Endodermal cell (in vitro differentiated cells): ENCODE data around the gene EP300. TPM values are rescaled to one million over a fixed set of nuclear protein-coding genes. Genes with fewer than 3 reads are reported as not detected.

Experiments used
- DNase-seq: peaks from one replicate; pipeline ENCODE4 v3.0.0-alpha.2; 2017
- H3K27ac ChIP-seq: 2 replicates; pipeline ENCODE4 v1.5.1; 2013; ENCODE audit warnings: mild to moderate bottlenecking, low read depth, low read length, moderate library complexity
- H3K27me3 ChIP-seq: 2 replicates; pipeline ENCODE4 v1.6.1; 2013; ENCODE audit warnings: mild to moderate bottlenecking, low read length, moderate library complexity; ENCODE audit not compliant: insufficient read depth, control insufficient read depth, poor library complexity, severe bottlenecking
- H3K36me3 ChIP-seq: 2 replicates; pipeline ENCODE4 v1.7.0; 2013; ENCODE audit warnings: mild to moderate bottlenecking, low read length, moderate library complexity; ENCODE audit not compliant: control insufficient read depth, insufficient read depth
- H3K4me1 ChIP-seq: one replicate; pipeline ENCODE4 v1.7.0; 2013; ENCODE audit warnings: low read length; ENCODE audit not compliant: control insufficient read depth, insufficient read depth
- H3K4me3 ChIP-seq: 2 replicates; pipeline ENCODE4 v1.5.1; 2013; ENCODE audit warnings: mild to moderate bottlenecking, low read length, moderate library complexity
- H3K9ac ChIP-seq: 2 replicates; pipeline ENCODE4 v1.6.1; 2013; ENCODE audit warnings: mild to moderate bottlenecking, low read length, moderate library complexity; ENCODE audit not compliant: poor library complexity, severe bottlenecking; ENCODE audit errors: extremely low read depth
- H3K9me3 ChIP-seq: 2 replicates; pipeline ENCODE4 v1.6.1; 2013; ENCODE audit warnings: mild to moderate bottlenecking, low read length, moderate library complexity; ENCODE audit not compliant: control insufficient read depth
- H3K27ac Mint-ChIP-seq: 2 replicates; pipeline ENCODE4 v1.8.0; 2020; ENCODE audit warnings: mixed read lengths
- H3K27me3 Mint-ChIP-seq: 2 replicates; pipeline ENCODE4 v1.8.0; 2021; ENCODE audit warnings: mild to moderate bottlenecking, mixed read lengths; ENCODE audit not compliant: insufficient read depth
- H3K36me3 Mint-ChIP-seq: 2 replicates; pipeline ENCODE4 v1.8.0; 2020; ENCODE audit warnings: low read depth, mixed read lengths
- H3K4me1 Mint-ChIP-seq: 2 replicates; pipeline ENCODE4 v1.8.0; 2020; ENCODE audit warnings: mixed read lengths
- H3K4me3 Mint-ChIP-seq: 2 replicates; pipeline ENCODE4 v1.8.0; 2020; ENCODE audit warnings: mild to moderate bottlenecking, moderate library complexity, mixed read lengths
- H3K9me3 Mint-ChIP-seq: 2 replicates; pipeline ENCODE4 v1.8.0; 2020; ENCODE audit warnings: mild to moderate bottlenecking, mixed read lengths
- CTCF ChIP-seq: fragments of 200-600 bp; sonication (generic); conservative IDR thresholded peaks from 2 replicates; pipeline ENCODE4 v1.5.0; 2021; ENCODE audit warnings: antibody characterized with exemption, mild to moderate bottlenecking
- WGBS, 2 experiments: methylation state at CpG; one replicate each; pipeline versions ENCODE4 v1.1.5 to v1.1.7; 2013; ENCODE audit warnings: missing lambda C conversion rate in 2 of 2, mixed read lengths in 1 of 2; ENCODE audit not compliant: insufficient coverage in 1 of 2, insufficient read length in 1 of 2; 5-methylcytosine and 5-hydroxymethylcytosine counted together
- total RNA-seq, 2 donors: library from RNA; stranded (reverse); fragmentation: NEBNext Ultra II Directional in 1 of 2; extraction: Animal tissue kit (Norgen Biotek cat#: 25700) in 1 of 2; gene quantifications; 2 replicates in 1 of 2; 3 replicates in 1 of 2; pipeline ENCODE4 v1.2.1, GENCODE V29; 2021

The EP300 gene
- total RNA-seq, 2 donors from 2014 or later: 95.5 to 130 TPM

DNA sequence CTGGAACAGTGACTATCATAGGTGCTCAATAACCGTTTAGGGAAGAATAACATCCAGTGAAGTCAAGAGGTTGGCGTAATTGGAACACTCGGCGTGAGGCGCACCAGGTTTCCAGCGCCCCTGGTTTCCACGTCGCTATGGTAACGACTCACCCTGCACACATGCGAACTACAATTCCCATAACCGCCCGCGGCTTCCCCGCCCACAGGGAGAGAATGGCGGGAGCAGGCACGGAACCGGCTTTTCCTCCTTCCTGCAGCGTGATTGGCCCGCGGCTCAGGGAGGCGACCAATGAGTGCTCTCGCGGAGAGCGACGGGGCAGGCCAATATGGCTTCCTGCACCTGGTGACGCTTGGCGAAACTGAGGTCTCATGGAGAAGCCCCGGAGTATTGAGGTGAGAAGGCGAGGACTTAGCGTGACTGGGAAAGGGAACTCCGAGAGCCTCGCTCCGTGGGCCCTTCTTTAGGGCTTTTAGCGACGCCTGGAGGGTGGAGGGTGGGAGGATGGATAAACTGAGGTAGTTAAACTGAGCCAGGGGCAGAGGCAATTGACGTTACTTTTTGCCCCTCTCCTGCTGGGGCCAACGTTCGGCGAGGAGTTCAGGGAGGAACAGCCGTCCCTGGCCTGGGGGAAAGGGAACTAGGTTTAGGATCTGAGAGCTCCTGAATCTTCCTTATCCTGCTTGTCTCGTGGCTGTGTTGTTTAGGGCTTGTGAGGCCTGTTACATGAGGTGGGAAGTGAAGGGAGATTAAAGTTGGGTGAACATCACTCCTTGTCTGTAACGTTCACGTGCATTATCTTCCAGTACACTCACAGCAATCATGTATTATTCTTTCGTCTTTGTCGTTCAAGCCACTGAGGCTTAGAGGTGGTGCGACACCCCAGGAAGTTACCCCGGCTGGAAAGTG lies 112.9 kb downstream of the EP300 start, which contains the start of gene L3MBTL2:
L3MBTL2 (plus strand) TSS at position 321 of the 909 bp plus-strand sequence; CDS start at position 372, 51 bp downstream.
- WGBS, 2 experiments: 4 to 13% methylated on average over 15 to 47 of the region's 47 CpGs
- H3K9me3 ChIP-seq: no peaks in the 10 kb centered on the region
- peaks cover 16% of the 10 kb centered on the region for H3K27me3 ChIP-seq
- no peak for TF ChIP-seq CTCF
- Mint-ChIP-seq H3K27ac (peak within 1 kb of the TSS; percentile 98), H3K36me3 (peaks cover 12% of the 10 kb centered on the region), H3K9me3 (no peaks in the 10 kb centered on the region), H3K4me1 (no peaks in the 10 kb centered on the region), H3K4me3 (peak within 1 kb of the TSS; percentile 91), H3K27me3 (peaks cover 26% of the 10 kb centered on the region)
- no peak within 1 kb of the TSS for H3K27ac ChIP-seq
- peak; percentile 100 for DNase-seq
- H3K9ac ChIP-seq: peak within 1 kb of the TSS; percentile 90
- no peaks in the 10 kb centered on the region for H3K4me1 ChIP-seq
- peak within 1 kb of the TSS; percentile 99 for H3K4me3 ChIP-seq
- H3K36me3 ChIP-seq: peaks cover 8% of the 10 kb centered on the region

- 91 to 100% methylated on average over 4 to 9 of the region's 9 CpGs for WGBS, 2 experiments
- no peaks in the 10 kb centered on the region for H3K4me1 ChIP-seq
- Mint-ChIP-seq H3K27me3 (peaks cover 19% of the 10 kb centered on the region), H3K27ac (no peak overlapping the region), H3K4me1 (no peaks in the 10 kb centered on the region), H3K36me3 (peaks cover 18% of the 10 kb centered on the region), H3K4me3 (no peak overlapping the region), H3K9me3 (no peaks in the 10 kb centered on the region)
- no peak for DNase-seq
- no peaks in the 10 kb centered on the region for H3K9me3 ChIP-seq
- no peak for TF ChIP-seq CTCF
- no peak overlapping the region for H3K9ac ChIP-seq
- H3K4me3 ChIP-seq: no peak overlapping the region
- peaks cover 9% of the 10 kb centered on the region for H3K27me3 ChIP-seq
- H3K36me3 ChIP-seq: peaks cover 16% of the 10 kb centered on the region
- no peak overlapping the region for H3K27ac ChIP-seq
These were observed 114.3 kb downstream of the EP300 start for GRCh38 chr22:41206719-41207118.

DNA sequence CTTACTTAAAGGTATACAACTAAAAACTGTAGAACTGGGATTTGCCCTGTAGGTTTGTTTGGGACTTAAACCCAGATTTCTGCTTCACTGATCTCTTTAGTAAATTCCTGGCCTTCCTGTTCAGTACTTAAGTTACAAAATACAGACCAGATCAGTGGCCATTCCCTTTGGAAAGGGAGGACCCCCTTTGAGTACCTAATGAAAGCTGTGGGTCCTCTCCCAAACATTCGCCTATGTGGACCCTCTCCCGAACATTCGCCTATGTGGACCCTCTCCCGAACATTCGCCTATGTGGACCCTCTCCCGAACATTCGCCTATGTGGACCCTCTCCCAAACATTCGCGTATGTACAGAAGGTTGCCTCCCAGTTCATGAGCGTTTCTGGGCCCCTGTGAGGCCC lies 123.0 kb downstream of the EP300 start:
- DNase-seq: no peak
- H3K27ac Mint-ChIP-seq: no peak overlapping the region
- Histone ChIP-seq H3K9me3 (peaks cover 16% of the 10 kb centered on the region), H3K4me3 (no peak overlapping the region), H3K36me3 (peaks cover 56% of the 10 kb centered on the region), H3K27ac (no peak overlapping the region), H3K4me1 (no peaks in the 10 kb centered on the region), H3K27me3 (no peaks in the 10 kb centered on the region), H3K9ac (no peak overlapping the region)
- no peak for TF ChIP-seq CTCF
- peaks cover 72% of the 10 kb centered on the region for H3K36me3 Mint-ChIP-seq
- H3K9me3 Mint-ChIP-seq: peaks cover 11% of the 10 kb centered on the region
- H3K4me1 Mint-ChIP-seq: no peaks in the 10 kb centered on the region
- H3K27me3 Mint-ChIP-seq: no peaks in the 10 kb centered on the region
- no peak overlapping the region for H3K4me3 Mint-ChIP-seq
- WGBS, 2 experiments: 95 to 97% methylated on average over 4 to 10 of the region's 10 CpGs
